PC-3 (cell line): ENCODE results near the gene PHACTR2. TPM values are rescaled to one million over a fixed set of nuclear protein-coding genes. Genes with fewer than 3 reads are reported as not detected.

Experiments
- ATAC-seq: fragments of 200-7000 bp; cut with Tn5 transposase; 2 replicates; pipeline ENCODE4 v1.9.1; 2020; ENCODE audit warnings: mild to moderate bottlenecking, moderate library complexity
- BruUV-seq: library from RNA; stranded (reverse); fragments of 400-500 nt; replicated peaks from 2 replicates; lab custom pipeline; 2021; lab: Mats Ljungman, UMichigan
- CTCF ChIA-PET: fragments of 300-600 bp; sonication (Branson Sonifier 250); formaldehyde crosslinking; loops from one replicate; lab custom pipeline; 2022; ENCODE audit warnings: antibody characterized with exemption; lab: Charles Lee
- POLR2A ChIA-PET: fragments of 300-600 bp; sonication (Branson Sonifier 250); formaldehyde crosslinking; loops from one replicate; lab custom pipeline; 2022; ENCODE audit warnings: antibody characterized with exemption; ENCODE audit not compliant: unreplicated experiment; lab: Charles Lee
- DNase-seq: peaks from one replicate; pipeline ENCODE4 v3.0.0-alpha.2; 2015
- H2AFZ ChIP-seq: fragments of 300-600 bp; sonication (generic); 2 replicates; pipeline ENCODE4 v1.6.0; 2016; ENCODE audit warnings: antibody characterized with exemption, low read length
- H3F3A ChIP-seq: fragments of 300-600 bp; sonication (generic); one replicate; pipeline ENCODE4 v1.6.0; 2017; ENCODE audit warnings: antibody characterized with exemption, low read length, control low read depth, mild to moderate bottlenecking; ENCODE audit not compliant: unreplicated experiment
- H3K27ac ChIP-seq: fragments of 300-600 bp; sonication (generic); 2 replicates; pipeline ENCODE4 v1.5.1; 2016; ENCODE audit warnings: mild to moderate bottlenecking, low read length
- H3K27me3 ChIP-seq: fragments of 300-600 bp; sonication (generic); 2 replicates; pipeline ENCODE4 v1.6.1; 2016; ENCODE audit warnings: low read length, mixed read lengths
- H3K36me3 ChIP-seq: fragments of 300-600 bp; sonication (generic); 2 replicates; pipeline ENCODE4 v1.6.1; 2016; ENCODE audit warnings: low read depth, mixed run types, low read length, mixed read lengths
- H3K4me1 ChIP-seq: fragments of 300-600 bp; sonication (generic); 2 replicates; pipeline ENCODE4 v1.5.1; 2016; ENCODE audit warnings: low read length; ENCODE audit not compliant: insufficient read depth
- H3K4me2 ChIP-seq: fragments of 300-600 bp; sonication (generic); 2 replicates; pipeline ENCODE4 v1.6.0; 2016; ENCODE audit warnings: low read length
- H3K4me3 ChIP-seq: fragments of 300-600 bp; sonication (generic); 2 replicates; pipeline ENCODE4 v1.5.1; 2016; ENCODE audit warnings: mild to moderate bottlenecking, low read length, mixed read lengths
- H3K79me2 ChIP-seq: fragments of 300-600 bp; sonication (generic); 2 replicates; pipeline ENCODE4 v1.6.1; 2017; ENCODE audit warnings: low read length, mixed read lengths
- H3K9ac ChIP-seq: fragments of 300-600 bp; sonication (generic); 2 replicates; pipeline ENCODE4 v1.6.0; 2016; ENCODE audit warnings: mild to moderate bottlenecking, low read length
- H3K9me2 ChIP-seq: fragments of 300-600 bp; sonication (generic); replicated peaks from 2 replicates; pipeline ENCODE4 v1.6.1; 2016; ENCODE audit warnings: mixed run types, low read length, mixed read lengths
- H3K9me3 ChIP-seq: fragments of 300-600 bp; sonication (generic); 2 replicates; pipeline ENCODE4 v1.6.1; 2016; ENCODE audit warnings: low read length, mixed read lengths
- H4K20me1 ChIP-seq: fragments of 300-600 bp; sonication (generic); 2 replicates; pipeline ENCODE4 v1.6.1; 2016; ENCODE audit warnings: low read length, mixed read lengths
- EZH2 ChIP-seq: fragments of 300-600 bp; sonication (generic); IDR thresholded peaks from one replicate; pipeline ENCODE4 v1.6.1; 2017; ENCODE audit warnings: antibody characterized with exemption, mild to moderate bottlenecking, low read length; ENCODE audit not compliant: unreplicated experiment
- EZH2phosphoT487 ChIP-seq: fragments of 300-600 bp; sonication (generic); IDR thresholded peaks from 2 replicates; pipeline ENCODE4 v1.6.1; 2018; ENCODE audit warnings: mild to moderate bottlenecking, antibody characterized with exemption, low read length, borderline replicate concordance
- intact Hi-C: fragments of 100-400 bp; cut with micrococcal nuclease; formaldehyde crosslinking; loops from 2 replicates; pipeline ENCODE4 v1.9.0; 2023
- total RNA-seq: library from RNA; depleted of rRNA; stranded (reverse); fragments of >200 nt; gene quantifications from 2 replicates; pipeline ENCODE4 v1.2.3, GENCODE V29; 2014
- TF ChIP-seq, protein P1 (sequence below): fragments of 300-600 bp; sonication (generic); conservative IDR thresholded peaks from 2 replicates; pipeline ENCODE4 v1.5.1; 2017; ENCODE audit warnings: antibody characterized with exemption, low read depth, mild to moderate bottlenecking, low read length

Gene PHACTR2
- total RNA-seq, 1 experiment from 2014 or later: 19.4 TPM

DNA sequence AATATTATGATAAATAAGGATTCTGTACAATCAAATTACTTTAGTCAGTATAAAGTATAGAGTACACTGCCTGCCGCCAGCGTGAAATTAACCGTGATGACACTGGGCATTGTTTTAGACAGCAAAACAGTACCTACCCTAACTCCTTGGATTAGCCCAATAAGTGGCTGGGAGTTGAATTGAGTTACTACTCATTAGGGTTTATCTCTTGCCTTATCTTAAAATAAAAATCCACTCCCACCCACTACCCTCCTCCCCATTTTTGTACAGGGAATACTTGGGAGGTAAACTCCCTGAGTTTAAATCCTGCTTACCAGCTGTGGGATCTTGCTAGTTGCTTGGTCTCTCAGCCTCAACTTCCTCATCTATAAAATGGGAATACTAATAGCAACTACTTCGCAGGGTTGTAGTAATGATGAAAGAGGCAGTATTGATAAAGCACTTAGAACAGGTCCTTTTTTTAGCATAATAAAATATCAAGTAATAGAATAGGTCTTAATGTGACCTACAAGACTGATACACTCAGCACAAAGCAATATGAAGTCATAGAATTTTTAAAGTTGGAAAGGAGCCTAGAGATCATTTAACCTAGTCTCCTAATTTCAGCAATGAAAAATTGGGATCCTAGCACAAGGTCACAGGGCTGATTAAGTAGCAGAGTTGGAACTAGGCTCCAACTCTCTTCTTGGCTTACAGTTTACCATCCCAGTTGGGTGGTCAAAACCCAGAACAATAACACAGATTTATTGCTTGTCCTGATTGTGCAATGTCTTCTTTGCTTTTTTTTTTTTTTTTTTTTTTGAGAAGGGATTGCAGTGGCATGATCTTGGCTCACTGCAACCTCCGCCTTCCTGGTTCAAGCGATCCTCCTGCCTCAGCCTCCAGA is 23.8 kb downstream of the PHACTR2 start:
- Histone ChIP-seq H3K9ac (no peak overlapping the region), H3K4me1 (peaks cover 5% of the 10 kb centered on the region; the same call in 1 of the 2 replicates), H3K36me3 (no peaks in the 10 kb centered on the region), H3K4me2 (no peak overlapping the region), H3K4me3 (no peak overlapping the region), H4K20me1 (no peaks in the 10 kb centered on the region), H3K9me3 (no peaks in the 10 kb centered on the region), H3F3A (no peaks in the 10 kb centered on the region), H3K9me2 (no peaks in the 10 kb centered on the region), H2AFZ (no peak overlapping the region), H3K27ac (no peak overlapping the region), H3K27me3 (no peaks in the 10 kb centered on the region), H3K79me2 (no peaks in the 10 kb centered on the region)
- intact Hi-C loops: no loop called here
- TF ChIP-seq EZH2 (no peak), EZH2phosphoT487 (no peak)
- TF ChIP-seq, protein P1, sequence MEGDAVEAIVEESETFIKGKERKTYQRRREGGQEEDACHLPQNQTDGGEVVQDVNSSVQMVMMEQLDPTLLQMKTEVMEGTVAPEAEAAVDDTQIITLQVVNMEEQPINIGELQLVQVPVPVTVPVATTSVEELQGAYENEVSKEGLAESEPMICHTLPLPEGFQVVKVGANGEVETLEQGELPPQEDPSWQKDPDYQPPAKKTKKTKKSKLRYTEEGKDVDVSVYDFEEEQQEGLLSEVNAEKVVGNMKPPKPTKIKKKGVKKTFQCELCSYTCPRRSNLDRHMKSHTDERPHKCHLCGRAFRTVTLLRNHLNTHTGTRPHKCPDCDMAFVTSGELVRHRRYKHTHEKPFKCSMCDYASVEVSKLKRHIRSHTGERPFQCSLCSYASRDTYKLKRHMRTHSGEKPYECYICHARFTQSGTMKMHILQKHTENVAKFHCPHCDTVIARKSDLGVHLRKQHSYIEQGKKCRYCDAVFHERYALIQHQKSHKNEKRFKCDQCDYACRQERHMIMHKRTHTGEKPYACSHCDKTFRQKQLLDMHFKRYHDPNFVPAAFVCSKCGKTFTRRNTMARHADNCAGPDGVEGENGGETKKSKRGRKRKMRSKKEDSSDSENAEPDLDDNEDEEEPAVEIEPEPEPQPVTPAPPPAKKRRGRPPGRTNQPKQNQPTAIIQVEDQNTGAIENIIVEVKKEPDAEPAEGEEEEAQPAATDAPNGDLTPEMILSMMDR: no peak
- BruUV-seq: no TSS peak
- ATAC-seq: no peak
- no peak for DNase-seq
- CTCF ChIA-PET: no interaction called here
- POLR2A ChIA-PET: no interaction called here

DNA sequence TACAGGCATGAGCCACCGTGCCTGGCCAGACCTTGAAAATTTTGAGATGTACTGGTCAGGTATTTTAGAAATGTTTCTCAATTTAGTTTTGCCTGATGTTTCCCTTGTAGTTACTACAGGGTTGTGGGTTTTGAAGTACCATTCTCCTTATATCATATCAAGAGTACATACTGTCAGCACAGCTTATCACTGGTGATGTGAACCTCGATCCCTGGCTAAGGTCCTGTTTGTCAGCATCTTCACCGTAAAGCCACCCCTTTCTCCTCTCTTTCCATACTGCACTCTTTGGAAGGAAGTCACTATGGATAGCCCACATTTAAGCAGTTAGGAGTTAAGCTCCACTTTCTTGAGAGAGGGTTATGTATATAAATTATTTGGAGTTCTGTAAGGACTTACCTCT is 27.8 kb downstream of the PHACTR2 start:
- Histone ChIP-seq H3K27ac (no peak overlapping the region), H4K20me1 (no peaks in the 10 kb centered on the region), H3K9me2 (no peaks in the 10 kb centered on the region), H3K4me3 (no peak overlapping the region), H3K9me3 (no peaks in the 10 kb centered on the region), H3K4me2 (no peak overlapping the region), H2AFZ (no peak overlapping the region), H3K4me1 (no peaks in the 10 kb centered on the region), H3K36me3 (no peaks in the 10 kb centered on the region), H3K27me3 (no peaks in the 10 kb centered on the region), H3K79me2 (peaks cover 4% of the 10 kb centered on the region; the same call in 1 of the 2 replicates), H3F3A (no peaks in the 10 kb centered on the region), H3K9ac (no peak overlapping the region)
- BruUV-seq: no TSS peak
- TF ChIP-seq EZH2 (no peak), EZH2phosphoT487 (no peak)
- TF ChIP-seq, protein P1: no peak
- POLR2A ChIA-PET: no interaction called here
- DNase-seq: no peak
- ATAC-seq: no peak
- CTCF ChIA-PET: no interaction called here
- intact Hi-C loops: no loop called here

DNA sequence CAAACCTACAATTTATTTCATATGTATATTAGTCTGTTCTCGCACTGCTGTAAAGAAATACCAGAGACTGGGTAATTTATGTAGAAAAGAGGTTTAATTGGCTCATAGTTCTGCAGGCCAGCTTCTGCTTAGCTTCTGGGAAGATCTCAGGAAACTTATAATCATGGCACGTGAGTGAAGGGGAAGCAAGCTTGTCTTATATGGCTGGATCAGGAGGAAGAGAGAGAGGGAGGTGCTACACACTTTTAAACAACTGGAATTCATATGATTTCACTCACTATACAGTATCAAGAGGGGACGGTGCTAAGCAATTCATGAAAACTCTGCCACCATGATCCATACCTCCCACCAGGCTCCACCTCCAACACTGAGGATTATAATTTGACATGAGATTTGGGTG is 29.9 kb downstream of the PHACTR2 start:
- H3K4me1 ChIP-seq: no peaks in the 10 kb centered on the region
- no peaks in the 10 kb centered on the region for H3K9me2 ChIP-seq
- ChIA-PET CTCF (no interaction called here), POLR2A (no interaction called here)
- DNase-seq: no peak
- intact Hi-C loops: no loop called here
- no peak overlapping the region for H3K27ac ChIP-seq
- H3K27me3 ChIP-seq: no peaks in the 10 kb centered on the region
- H3F3A ChIP-seq: no peaks in the 10 kb centered on the region
- BruUV-seq: no TSS peak
- H3K79me2 ChIP-seq: peaks cover 4% of the 10 kb centered on the region; the same call in 1 of the 2 replicates
- ATAC-seq: no peak
- TF ChIP-seq, protein P1: no peak
- no peak for TF ChIP-seq EZH2phosphoT487
- TF ChIP-seq EZH2: no peak
- no peak overlapping the region for H2AFZ ChIP-seq
- no peak overlapping the region for H3K4me3 ChIP-seq
- no peaks in the 10 kb centered on the region for H3K9me3 ChIP-seq
- H3K9ac ChIP-seq: no peak overlapping the region
- no peaks in the 10 kb centered on the region for H4K20me1 ChIP-seq
- no peak overlapping the region for H3K4me2 ChIP-seq
- H3K36me3 ChIP-seq: no peaks in the 10 kb centered on the region
